GM12878 (cell line): Measurements from ENCODE around the gene HOXB3. TPM values are rescaled to one million over a fixed set of nuclear protein-coding genes. Genes with fewer than 3 reads are reported as not detected.

Source experiments
- ATAC-seq: fragments of 200-7000 bp; cut with Tn5 transposase; 3 replicates; pipeline ENCODE4 v1.9.1; 2020; ENCODE audit warnings: mild to moderate bottlenecking, moderate library complexity
- BruUV-seq: library from RNA; stranded (reverse); fragments of 400-500 nt; replicated peaks from 2 replicates; lab custom pipeline; 2021; lab: Mats Ljungman, UMichigan
- CTCF ChIA-PET: fragments of 300-600 bp; sonication (Branson Sonifier 250); formaldehyde crosslinking; extraction: SDS; loops from one replicate; lab custom pipeline; 2021; ENCODE audit warnings: inconsistent platforms; lab: Yijun Ruan, JAX
- POLR2A ChIA-PET: fragments of 350-600 bp; formaldehyde crosslinking; extraction: SDS; loops from one replicate; lab custom pipeline; 2021; ENCODE audit warnings: inconsistent platforms; lab: Charles Lee
- RAD21 ChIA-PET: fragments of 300-600 bp; sonication (Branson Sonifier 250); formaldehyde crosslinking; loops from one replicate; lab custom pipeline; 2023; ENCODE audit warnings: antibody characterized with exemption; ENCODE audit not compliant: unreplicated experiment; lab: Charles Lee
- SMC1A ChIA-PET: fragments of 300-600 bp; sonication (Branson Sonifier 250); formaldehyde crosslinking; loops from one replicate; lab custom pipeline; 2023; ENCODE audit not compliant: unreplicated experiment, uncharacterized antibody; lab: Charles Lee
- DNase-seq: peaks from one replicate; pipeline ENCODE4 v3.0.0-alpha.2; 2011; ENCODE audit warnings: low read depth, low spot score
- FAIRE-seq: peaks from 3 replicates; lab custom pipeline; 2011; peaks lifted over from hg19 to GRCh38; lab: Jason Lieb, UNC
- H2AFZ ChIP-seq: 2 replicates; pipeline ENCODE4 v1.6.0; 2011; ENCODE audit warnings: low read depth, low read length, control low read depth; ENCODE audit not compliant: control insufficient read depth
- H3K27ac ChIP-seq: 2 replicates; pipeline ENCODE4 v1.5.1; 2011; ENCODE audit warnings: control low read depth; ENCODE audit not compliant: control insufficient read depth, insufficient read depth
- H3K27me3 ChIP-seq, 2 experiments: replicated peaks in 1 of 2; 2 replicates each; pipeline versions ENCODE4 v1.6.0 to v1.6.1; 2011; ENCODE audit warnings: low read length in 1 of 2; ENCODE audit not compliant: control insufficient read depth in 2 of 2, insufficient read depth in 2 of 2
- H3K36me3 ChIP-seq, 2 experiments: 2 replicates each; pipeline ENCODE4 v1.5.1; 2011; ENCODE audit warnings: low read length in 1 of 2; ENCODE audit not compliant: control insufficient read depth in 2 of 2, insufficient read depth in 2 of 2
- H3K4me1 ChIP-seq: 2 replicates; pipeline ENCODE4 v1.6.1; 2011; ENCODE audit warnings: mild to moderate bottlenecking, low read length, moderate library complexity, mixed read lengths; ENCODE audit not compliant: control insufficient read depth, insufficient read depth
- H3K4me2 ChIP-seq: 2 replicates; pipeline ENCODE4 v1.6.0; 2011; ENCODE audit warnings: control low read depth; ENCODE audit not compliant: control insufficient read depth, insufficient read depth
- H3K4me3 ChIP-seq: fragments of 200-600 bp; sonication (generic); 2 replicates; pipeline ENCODE4 v1.5.1; 2016
- H3K79me2 ChIP-seq: 2 replicates; pipeline ENCODE4 v1.6.0; 2011; ENCODE audit warnings: low read length; ENCODE audit not compliant: control insufficient read depth, insufficient read depth
- H3K9ac ChIP-seq: 2 replicates; pipeline ENCODE4 v1.8.0; 2011; ENCODE audit warnings: low read length, control low read depth, mixed read lengths; ENCODE audit not compliant: control insufficient read depth, insufficient read depth
- H3K9me3 ChIP-seq: replicated peaks from 3 replicates; pipeline ENCODE4 v1.5.1; 2011; ENCODE audit warnings: mild to moderate bottlenecking, low read length; ENCODE audit not compliant: control insufficient read depth, insufficient read depth
- H4K20me1 ChIP-seq: 2 replicates; pipeline ENCODE4 v1.6.0; 2011; ENCODE audit not compliant: control insufficient read depth, insufficient read depth
- HDAC2 ChIP-seq: fragments of 200-600 bp; sonication (generic); IDR thresholded peaks from 2 replicates; pipeline ENCODE4 v1.6.1; 2017
- HDGF ChIP-seq: fragments of 450-650 bp; IDR thresholded peaks from 2 replicates; pipeline ENCODE4 v1.6.1; 2016; ENCODE audit warnings: antibody characterized with exemption
- RELB ChIP-seq: fragments of 450-650 bp; IDR thresholded peaks from 2 replicates; pipeline ENCODE4 v1.6.1; 2017; ENCODE audit warnings: low read depth, mild to moderate bottlenecking, moderate library complexity
- REST ChIP-seq: IDR thresholded peaks from 2 replicates; pipeline ENCODE4 v1.6.1; 2012; ENCODE audit warnings: mild to moderate bottlenecking, low read depth, low read length
- USF1 ChIP-seq: IDR thresholded peaks from 2 replicates; pipeline ENCODE4 v1.6.1; 2011; ENCODE audit warnings: borderline replicate concordance, low read depth, mild to moderate bottlenecking, moderate library complexity, mixed read lengths, low read length; ENCODE audit not compliant: insufficient read depth; ENCODE audit errors: extremely low read length
- ZBTB40 ChIP-seq: fragments of 450-650 bp; IDR thresholded peaks from 2 replicates; pipeline ENCODE4 v1.6.1; 2016; ENCODE audit warnings: mild to moderate bottlenecking, moderate library complexity, borderline replicate concordance
- ZSCAN29 ChIP-seq: fragments of 450-650 bp; IDR thresholded peaks from 2 replicates; pipeline ENCODE4 v1.6.1; 2017; ENCODE audit warnings: mild to moderate bottlenecking, moderate library complexity
- ZZZ3 ChIP-seq: IDR thresholded peaks from 2 replicates; pipeline ENCODE4 v1.6.1; 2011; ENCODE audit warnings: low read depth; ENCODE audit not compliant: control insufficient read depth, insufficient read length
- WGBS: methylation state at CpG from one replicate; pipeline ENCODE4 v1.1.6; 2016; ENCODE audit warnings: low lambda C conversion rate; ENCODE audit not compliant: insufficient replicate concordance, insufficient coverage; ENCODE audit errors: missing lambda C conversion rate; 5-methylcytosine and 5-hydroxymethylcytosine counted together
- in situ Hi-C: fragments of 300-500 bp; cut with MboI; formaldehyde crosslinking; loops from 9 replicates; pipeline ENCODE4 v1.14.3; 2018; ENCODE audit warnings: mixed read lengths
- intact Hi-C: fragments of 100-400 bp; cut with micrococcal nuclease; formaldehyde crosslinking; loops from one replicate; pipeline ENCODE4 v1.14.2; 2022; ENCODE audit not compliant: unreplicated experiment
- polyA plus RNA-seq, 11 experiments: library from polyadenylated mRNA; depleted of rRNA in 4 of 11; unstranded in 6 of 11; stranded (reverse) in 5 of 11; fragments of >200 nt; fragmentation: Nextera tagmentation in 4 of 11; fragmentation: Illumina TruSeq in 1 of 11; extraction: Ambion mirVana in 4 of 11; extraction: Trizol in 1 of 11; gene quantifications; 1 replicate in 1 of 11; 2 replicates in 10 of 11; pipeline versions ENCODE4 v1.2.1 to v1.2.3, GENCODE V29; 2011 to 2016; ENCODE audit warnings: inconsistent platforms in 2 of 11, missing spikeins in 2 of 11, low read depth in 1 of 11
- total RNA-seq, 4 experiments: library from RNA; depleted of rRNA in 3 of 4; stranded (reverse); fragments of >200 nt in 3 of 4; fragmentation: Illumina TruSeq in 1 of 4; extraction: Trizol in 1 of 4; gene quantifications; 2 replicates each; pipeline versions ENCODE4 v1.2.1 to v1.2.3, GENCODE V29; 2013 to 2021

Gene HOXB3
- total and polyA plus RNA-seq, 10 of the 15 experiments (the other 5 are each of a cell fraction or from before 2014, with no cell fraction given): 0.19 to 7.7 (median 2.9) TPM

GRCh38 chr17:48617471-48618255 is 27.6 kb upstream of the HOXB3 start:
- no TSS peak for BruUV-seq
- no peaks in the 10 kb centered on the region for H3K79me2 ChIP-seq
- intact Hi-C loops: loop anchor here (1.0 to 5.0 kb wide), 3 partner anchors 355 to 591 kb away; no protein-coding TSS in a partner anchor
- 43% methylated on average over 41 of the region's 43 CpGs for WGBS
- no peak for FAIRE-seq
- no peak overlapping the region for H3K4me3 ChIP-seq
- H3K36me3 ChIP-seq: no peaks in the 10 kb centered on the region
- RAD21 ChIA-PET: interaction anchor here (0.5 to 2.1 kb wide), 14 partner anchors 11 to 592 kb away, joined by 3 to 8 read pairs (median 4); partner anchors contain the start of gene HOXB5
- no peaks in the 10 kb centered on the region for H4K20me1 ChIP-seq
- CTCF ChIA-PET: interaction anchor here (0.9 to 2.1 kb wide), 23 partner anchors 8 to 592 kb away, joined by 3 to 14 read pairs (median 5); partner anchors contain the start of genes HOXB5 and HOXB7
- H3K9me3 ChIP-seq: no peaks in the 10 kb centered on the region
- SMC1A ChIA-PET: interaction anchor here (0.7 to 1.6 kb wide), 5 partner anchors 9 to 355 kb away, joined by 3 to 8 read pairs (median 3); partner anchors contain the start of gene HOXB9
- ATAC-seq: no peak
- POLR2A ChIA-PET: interaction anchor here (1.6 kb wide), 1 partner anchor 16 kb away, joined by 11 read pairs; no protein-coding TSS in a partner anchor
- H3K27me3 ChIP-seq: peaks cover 30 to 46% of the 10 kb centered on the region in 2 experiments
- H3K27ac ChIP-seq: no peak overlapping the region
- no peak for TF ChIP-seq HDAC2
- TF ChIP-seq ZSCAN29: no peak
- no peak for TF ChIP-seq REST
- no peak for TF ChIP-seq RELB
- TF ChIP-seq USF1: no peak
- TF ChIP-seq ZBTB40: no peak
- no peak for TF ChIP-seq HDGF
- no peak for TF ChIP-seq ZZZ3
- TF ChIP-seq, all 136 proteins: peak for 0
- H2AFZ ChIP-seq: no peak overlapping the region
- no peak overlapping the region for H3K4me2 ChIP-seq
- no peaks in the 10 kb centered on the region for H3K4me1 ChIP-seq
- DNase-seq: no peak
- in situ Hi-C loops: no loop called here
- no peak overlapping the region for H3K9ac ChIP-seq
